H9 (cell line): ENCODE results near the gene CNBD2. TPM values are rescaled to one million over a fixed set of nuclear protein-coding genes. Genes with fewer than 3 reads are reported as not detected.

Source experiments
- DNase-seq: peaks from one replicate; pipeline ENCODE4 v3.0.0-alpha.2; 2017
- H2AFZ ChIP-seq: one replicate; pipeline ENCODE4 v1.6.1; 2013; ENCODE audit warnings: mild to moderate bottlenecking, low read length, control low read depth, moderate library complexity
- H2AK5ac ChIP-seq: 2 replicates; pipeline ENCODE4 v1.6.1; 2013; ENCODE audit warnings: low read length, control low read depth, mixed read lengths; ENCODE audit not compliant: insufficient read length
- H2BK120ac ChIP-seq: one replicate; pipeline ENCODE4 v1.6.1; 2013; ENCODE audit warnings: low read depth, mild to moderate bottlenecking, low read length, control low read depth, inconsistent platforms; ENCODE audit not compliant: poor library complexity, severe bottlenecking
- H2BK12ac ChIP-seq: 2 replicates; pipeline ENCODE4 v1.6.1; 2013; ENCODE audit warnings: low read length, control low read depth, mixed read lengths, low read depth; ENCODE audit not compliant: insufficient read length
- H2BK15ac ChIP-seq: 2 replicates; pipeline ENCODE4 v1.6.1; 2013; ENCODE audit warnings: low read depth, low read length, control low read depth
- H2BK20ac ChIP-seq: one replicate; pipeline ENCODE4 v1.6.1; 2013; ENCODE audit warnings: low read depth, mild to moderate bottlenecking, low read length, control low read depth, inconsistent platforms; ENCODE audit not compliant: poor library complexity, severe bottlenecking
- H2BK5ac ChIP-seq: 2 replicates; pipeline ENCODE4 v1.6.1; 2013; ENCODE audit warnings: low read length, control low read depth, mixed read lengths; ENCODE audit not compliant: insufficient read length
- H3K14ac ChIP-seq: 2 replicates; pipeline ENCODE4 v1.6.1; 2013; ENCODE audit warnings: low read length, control low read depth; ENCODE audit not compliant: insufficient read depth
- H3K18ac ChIP-seq: 2 replicates; pipeline ENCODE4 v1.6.1; 2013; ENCODE audit warnings: low read depth, mild to moderate bottlenecking, mixed read lengths, low read length, control low read depth; ENCODE audit not compliant: insufficient read length
- H3K23ac ChIP-seq: 2 replicates; pipeline ENCODE4 v1.6.1; 2013; ENCODE audit warnings: low read length, control low read depth, mixed read lengths, low read depth; ENCODE audit not compliant: insufficient read length
- H3K23me2 ChIP-seq: 2 replicates; pipeline ENCODE4 v1.6.1; 2013; ENCODE audit warnings: low read depth, mild to moderate bottlenecking, mixed read lengths, low read length, control low read depth; ENCODE audit not compliant: insufficient read length, poor library complexity, severe bottlenecking
- H3K27ac ChIP-seq: 2 replicates; pipeline ENCODE4 v1.5.1; 2013; ENCODE audit warnings: low read length, control low read depth, mixed read lengths, low read depth; ENCODE audit not compliant: insufficient read length
- H3K27me3 ChIP-seq: 2 replicates; pipeline ENCODE4 v1.6.1; 2013; ENCODE audit warnings: low read length, control low read depth, inconsistent platforms; ENCODE audit not compliant: insufficient read depth
- H3K4ac ChIP-seq: 2 replicates; pipeline ENCODE4 v1.6.1; 2013; ENCODE audit warnings: low read depth, mild to moderate bottlenecking, control low read depth, inconsistent platforms, low read length, moderate library complexity
- H3K4me1 ChIP-seq: 2 replicates; pipeline ENCODE4 v1.6.1; 2013; ENCODE audit warnings: low read length, control low read depth, inconsistent platforms; ENCODE audit not compliant: insufficient read depth
- H3K4me2 ChIP-seq: 2 replicates; pipeline ENCODE4 v1.6.1; 2013; ENCODE audit warnings: low read length, control low read depth, mixed read lengths; ENCODE audit not compliant: insufficient read length, insufficient read depth
- H3K56ac ChIP-seq: 2 replicates; pipeline ENCODE4 v1.6.1; 2013; ENCODE audit warnings: low read depth, mild to moderate bottlenecking, mixed read lengths, low read length, control low read depth; ENCODE audit not compliant: insufficient read length
- H3K79me1 ChIP-seq: 2 replicates; pipeline ENCODE4 v1.6.1; 2013; ENCODE audit warnings: low read depth, mild to moderate bottlenecking, moderate library complexity, low read length, control low read depth, inconsistent platforms; ENCODE audit not compliant: insufficient read depth, poor library complexity, severe bottlenecking
- H3K79me2 ChIP-seq: 2 replicates; pipeline ENCODE4 v1.6.1; 2013; ENCODE audit warnings: low read length, control low read depth, inconsistent platforms; ENCODE audit not compliant: insufficient read depth
- H3K9ac ChIP-seq: 2 replicates; pipeline ENCODE4 v1.6.1; 2013; ENCODE audit warnings: low read length, control low read depth, mixed read lengths; ENCODE audit not compliant: insufficient read length; ENCODE audit errors: extremely low read depth
- H3K9me3 ChIP-seq: one replicate; pipeline ENCODE4 v1.6.1; 2013; ENCODE audit warnings: low read depth, low read length, inconsistent platforms; ENCODE audit not compliant: control insufficient read depth
- H3T11ph ChIP-seq: one replicate; pipeline ENCODE4 v1.6.1; 2013; ENCODE audit warnings: mild to moderate bottlenecking, low read length, control low read depth, inconsistent platforms
- H4K20me1 ChIP-seq: one replicate; pipeline ENCODE4 v1.6.1; 2013; ENCODE audit not compliant: control insufficient read depth, insufficient read length, insufficient read depth
- H4K5ac ChIP-seq: 2 replicates; pipeline ENCODE4 v1.6.1; 2013; ENCODE audit warnings: low read depth, mild to moderate bottlenecking, mixed read lengths, low read length, control low read depth; ENCODE audit not compliant: insufficient read length
- H4K8ac ChIP-seq: replicated peaks from 2 replicates; pipeline ENCODE4 v1.6.1; 2013; ENCODE audit warnings: low read length, control low read depth, mixed read lengths, low read depth; ENCODE audit not compliant: insufficient read length
- H4K91ac ChIP-seq: 2 replicates; pipeline ENCODE4 v1.6.1; 2013; ENCODE audit warnings: low read depth, mild to moderate bottlenecking, moderate library complexity, mixed read lengths, low read length, control low read depth; ENCODE audit not compliant: insufficient read length
- H3K27ac Mint-ChIP-seq, 3 experiments: 2 replicates in 2 of 3; 3 replicates in 1 of 3; pipeline ENCODE4 v1.8.0; 2020 to 2021; ENCODE audit warnings: mixed read lengths in 3 of 3, mild to moderate bottlenecking in 1 of 3, moderate library complexity in 1 of 3
- H3K27me3 Mint-ChIP-seq: 2 replicates; pipeline ENCODE4 v1.8.0; 2021; ENCODE audit warnings: low read depth, mild to moderate bottlenecking, moderate library complexity, mixed read lengths
- H3K36me3 Mint-ChIP-seq, 3 experiments: 2 replicates in 2 of 3; 3 replicates in 1 of 3; pipeline ENCODE4 v1.8.0; 2020 to 2021; ENCODE audit warnings: low read depth in 3 of 3, mixed read lengths in 3 of 3; ENCODE audit not compliant: insufficient read depth in 1 of 3
- H3K4me1 Mint-ChIP-seq, 2 experiments: 2 replicates each; pipeline ENCODE4 v1.8.0; 2020; ENCODE audit warnings: mixed read lengths in 2 of 2
- H3K4me3 Mint-ChIP-seq, 2 experiments: 2 replicates in 1 of 2; 3 replicates in 1 of 2; pipeline ENCODE4 v1.8.0; 2020 to 2021; ENCODE audit warnings: mild to moderate bottlenecking in 2 of 2, mixed read lengths in 2 of 2, moderate library complexity in 1 of 2
- H3K9me3 Mint-ChIP-seq, 2 experiments: 2 replicates in 1 of 2; 3 replicates in 1 of 2; pipeline ENCODE4 v1.8.0; 2020; ENCODE audit warnings: mild to moderate bottlenecking in 2 of 2, mixed read lengths in 2 of 2, moderate library complexity in 1 of 2
- CTCF ChIP-seq: fragments of 200-600 bp; sonication (generic); conservative IDR thresholded peaks from 3 replicates; pipeline ENCODE4 v1.8.0; 2021; ENCODE audit warnings: antibody characterized with exemption, mild to moderate bottlenecking
- WGBS: extraction: QIAGEN DNeasy Blood & Tissue Kit; methylation state at CpG from one replicate; pipeline ENCODE4 v1.1.7; 2013; ENCODE audit warnings: missing lambda C conversion rate, low lambda C conversion rate, mixed read lengths; ENCODE audit not compliant: insufficient read length; ENCODE audit errors: extremely low coverage; 5-methylcytosine and 5-hydroxymethylcytosine counted together
- total RNA-seq: library from RNA; stranded (reverse); gene quantifications from 2 replicates; pipeline ENCODE4 v1.2.1, GENCODE V29; 2021

The CNBD2 gene
- total RNA-seq, 1 experiment from 2014 or later = 3.1 TPM

GRCh38 chr20:36063916-36064657 is 95.7 kb downstream of the CNBD2 start:
- no peak overlapping the region for H3K4ac ChIP-seq
- no peak overlapping the region for H3K14ac ChIP-seq
- no peak overlapping the region for H2BK20ac ChIP-seq
- no peak overlapping the region for H4K8ac ChIP-seq
- no peak overlapping the region for H3K9ac ChIP-seq
- Mint-ChIP-seq H3K36me3 (no peaks in the 10 kb centered on the region), H3K27ac (no peak overlapping the region), H3K9me3 (no peaks in the 10 kb centered on the region; a peak in 2 of 5 replicates), H3K4me1 (peaks cover 5 to 6% of the 10 kb centered on the region in 2 experiments; a peak in 3 of 4 replicates), H3K27me3 (peaks cover 55% of the 10 kb centered on the region), H3K4me3 (peak overlapping the region; percentile 66 to 82)
- no peak overlapping the region for H2AFZ ChIP-seq
- no peak for DNase-seq
- H2BK12ac ChIP-seq = no peak overlapping the region
- peaks cover 14% of the 10 kb centered on the region for H3K23me2 ChIP-seq
- H4K91ac ChIP-seq = no peak overlapping the region
- no peak overlapping the region for H3K56ac ChIP-seq
- H3K4me1 ChIP-seq = no peaks in the 10 kb centered on the region
- no peak overlapping the region for H2BK120ac ChIP-seq
- no peak overlapping the region for H3K27ac ChIP-seq
- WGBS = no CpG with 5 or more reads among the region's 26 CpGs
- H4K5ac ChIP-seq = no peak overlapping the region
- no peak overlapping the region for H3K23ac ChIP-seq
- no peak for TF ChIP-seq CTCF
- H3K9me3 ChIP-seq = no peaks in the 10 kb centered on the region
- peak overlapping the region; percentile 56 for H3K4me2 ChIP-seq
- no peak overlapping the region for H3T11ph ChIP-seq
- H4K20me1 ChIP-seq = no peaks in the 10 kb centered on the region
- no peak overlapping the region for H2AK5ac ChIP-seq
- H2BK5ac ChIP-seq = no peak overlapping the region
- no peak overlapping the region for H3K18ac ChIP-seq
- no peaks in the 10 kb centered on the region for H3K79me1 ChIP-seq
- no peaks in the 10 kb centered on the region for H3K79me2 ChIP-seq
- H3K27me3 ChIP-seq = peaks cover 3% of the 10 kb centered on the region; the same call in 1 of the 2 replicates
- no peak overlapping the region for H2BK15ac ChIP-seq
